ENCODE measurements around the gene GSK3A.

DNA sequence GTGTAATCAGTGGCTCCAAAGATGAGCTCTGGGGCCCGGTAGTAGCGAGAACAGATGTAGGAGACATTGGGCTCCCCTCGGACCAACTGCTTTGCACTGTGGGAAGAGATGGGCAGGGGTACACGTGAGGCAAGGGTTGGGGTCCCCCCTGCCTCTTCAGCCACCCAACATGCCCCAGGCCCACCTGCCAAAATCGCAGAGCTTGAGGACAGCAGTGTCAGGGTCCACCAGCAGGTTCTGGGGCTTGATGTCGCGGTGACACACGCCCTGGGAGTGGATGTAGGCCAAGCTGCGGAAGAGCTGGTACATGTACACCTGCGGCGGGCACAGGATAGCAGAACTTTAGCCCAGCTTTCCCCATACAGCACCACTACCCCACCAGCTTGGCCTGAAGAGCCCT lies 8.0 kb downstream of the GSK3A start:
- TF ChIP-seq, protein P1, sequence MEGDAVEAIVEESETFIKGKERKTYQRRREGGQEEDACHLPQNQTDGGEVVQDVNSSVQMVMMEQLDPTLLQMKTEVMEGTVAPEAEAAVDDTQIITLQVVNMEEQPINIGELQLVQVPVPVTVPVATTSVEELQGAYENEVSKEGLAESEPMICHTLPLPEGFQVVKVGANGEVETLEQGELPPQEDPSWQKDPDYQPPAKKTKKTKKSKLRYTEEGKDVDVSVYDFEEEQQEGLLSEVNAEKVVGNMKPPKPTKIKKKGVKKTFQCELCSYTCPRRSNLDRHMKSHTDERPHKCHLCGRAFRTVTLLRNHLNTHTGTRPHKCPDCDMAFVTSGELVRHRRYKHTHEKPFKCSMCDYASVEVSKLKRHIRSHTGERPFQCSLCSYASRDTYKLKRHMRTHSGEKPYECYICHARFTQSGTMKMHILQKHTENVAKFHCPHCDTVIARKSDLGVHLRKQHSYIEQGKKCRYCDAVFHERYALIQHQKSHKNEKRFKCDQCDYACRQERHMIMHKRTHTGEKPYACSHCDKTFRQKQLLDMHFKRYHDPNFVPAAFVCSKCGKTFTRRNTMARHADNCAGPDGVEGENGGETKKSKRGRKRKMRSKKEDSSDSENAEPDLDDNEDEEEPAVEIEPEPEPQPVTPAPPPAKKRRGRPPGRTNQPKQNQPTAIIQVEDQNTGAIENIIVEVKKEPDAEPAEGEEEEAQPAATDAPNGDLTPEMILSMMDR (IDR thresholded peaks at IDR 0.05), result no peak
- TF ChIP-seq POLR2A (IDR thresholded peaks at IDR 0.05), result no peak
